ENCODE measurements around the gene SPACA1.
"Not testable (repeated sequence)": the region's sequence is repeated elsewhere in the genome, so short reads cannot be mapped to it uniquely, and the experiment has no call there.

The SPACA1 gene, protein sequence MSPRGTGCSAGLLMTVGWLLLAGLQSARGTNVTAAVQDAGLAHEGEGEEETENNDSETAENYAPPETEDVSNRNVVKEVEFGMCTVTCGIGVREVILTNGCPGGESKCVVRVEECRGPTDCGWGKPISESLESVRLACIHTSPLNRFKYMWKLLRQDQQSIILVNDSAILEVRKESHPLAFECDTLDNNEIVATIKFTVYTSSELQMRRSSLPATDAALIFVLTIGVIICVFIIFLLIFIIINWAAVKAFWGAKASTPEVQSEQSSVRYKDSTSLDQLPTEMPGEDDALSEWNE

DNA sequence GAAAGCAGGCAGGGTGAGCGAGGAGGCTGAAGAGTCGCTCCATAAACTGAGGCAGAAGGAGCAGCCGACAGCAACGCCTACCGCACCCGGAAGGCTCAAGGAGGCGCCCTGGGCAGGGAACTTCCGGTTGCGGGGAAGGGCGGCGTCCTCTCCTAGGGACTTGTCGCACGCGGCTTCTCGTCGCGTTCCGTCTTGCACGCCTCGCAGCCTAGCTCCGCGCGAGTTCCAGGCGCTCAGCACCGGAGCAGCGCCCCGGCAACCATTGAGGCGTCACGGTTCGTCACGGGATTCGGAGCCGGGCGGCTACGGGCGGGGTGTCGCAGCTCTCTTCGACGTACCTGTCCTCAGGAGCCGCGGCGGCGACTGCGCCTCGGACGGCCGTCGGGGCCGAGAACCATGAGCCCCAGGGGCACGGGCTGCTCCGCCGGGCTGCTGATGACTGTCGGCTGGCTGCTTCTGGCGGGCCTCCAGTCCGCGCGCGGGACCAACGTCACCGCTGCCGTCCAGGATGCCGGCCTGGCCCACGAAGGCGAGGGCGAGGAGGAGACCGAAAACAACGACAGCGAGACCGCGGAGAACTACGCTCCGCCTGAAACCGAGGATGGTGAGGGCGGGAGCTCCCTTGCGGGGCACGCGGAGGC is at the start of gene SPACA1:
Gene SPACA1 (plus strand): TSS at position 332 of the 641 bp plus-strand sequence. CDS start 65 bp downstream, at position 397.
- no peak for FAIRE-seq

DNA sequence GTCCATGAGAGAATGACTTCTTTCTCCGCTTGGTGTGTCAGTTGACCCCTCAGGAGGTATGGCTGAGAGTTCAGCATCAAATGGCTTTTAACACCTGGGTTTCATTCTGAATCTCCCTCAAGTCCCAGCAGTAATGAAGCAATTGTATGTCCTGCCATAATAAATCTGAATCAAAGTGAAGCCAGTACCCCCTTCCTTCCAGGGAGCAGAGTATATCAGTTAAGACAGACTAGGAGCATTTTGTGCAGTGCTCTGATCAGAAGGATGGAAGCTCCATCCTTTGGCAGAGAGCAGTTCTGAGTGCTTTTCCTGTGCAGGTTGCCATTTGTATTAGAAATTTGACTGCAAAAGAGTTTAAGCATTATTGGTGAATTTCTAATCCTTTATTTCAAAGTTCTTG is 46.9 kb upstream of the SPACA1 start:
- no peak for FAIRE-seq

DNA sequence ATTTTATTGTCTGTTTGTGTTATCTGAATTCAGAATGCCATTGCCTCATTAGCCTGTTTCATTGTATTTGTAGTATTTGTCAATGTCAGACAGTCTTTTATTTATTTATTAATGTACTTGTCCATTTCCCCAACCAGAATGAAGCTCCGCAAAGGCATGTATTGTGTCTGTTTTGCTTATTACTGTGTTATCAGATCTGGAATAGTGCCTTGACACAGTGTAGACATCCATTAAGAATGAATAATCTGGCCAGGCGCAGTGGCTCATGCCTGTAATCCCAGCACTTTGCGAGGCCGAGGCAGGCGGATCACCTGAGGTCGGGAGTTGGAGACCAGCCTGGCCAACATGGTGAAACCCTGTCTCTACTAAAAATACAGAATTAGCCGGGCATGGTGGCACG is 46.4 kb upstream of the SPACA1 start:
- not testable (repeated sequence) for FAIRE-seq

DNA sequence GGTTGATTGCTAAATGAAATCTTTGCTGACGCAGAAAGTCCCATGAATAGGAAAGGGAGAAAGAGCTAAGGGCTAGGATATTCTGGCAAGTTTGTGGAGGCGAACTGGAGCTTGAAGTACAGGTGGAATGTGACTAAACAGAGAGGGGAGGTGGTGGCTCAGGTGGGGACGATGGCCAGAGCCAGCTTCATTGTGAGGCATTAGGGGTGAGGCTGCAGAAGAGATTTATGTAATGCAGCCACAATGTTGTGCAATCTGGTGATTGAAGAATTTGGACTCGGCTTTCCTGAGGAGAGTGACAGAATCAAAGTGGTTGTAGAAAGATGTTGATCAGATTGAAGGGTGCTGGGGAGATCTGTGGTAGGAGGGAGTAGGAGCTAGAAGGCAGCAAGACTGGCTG is 42.9 kb upstream of the SPACA1 start:
- no peak for FAIRE-seq

DNA sequence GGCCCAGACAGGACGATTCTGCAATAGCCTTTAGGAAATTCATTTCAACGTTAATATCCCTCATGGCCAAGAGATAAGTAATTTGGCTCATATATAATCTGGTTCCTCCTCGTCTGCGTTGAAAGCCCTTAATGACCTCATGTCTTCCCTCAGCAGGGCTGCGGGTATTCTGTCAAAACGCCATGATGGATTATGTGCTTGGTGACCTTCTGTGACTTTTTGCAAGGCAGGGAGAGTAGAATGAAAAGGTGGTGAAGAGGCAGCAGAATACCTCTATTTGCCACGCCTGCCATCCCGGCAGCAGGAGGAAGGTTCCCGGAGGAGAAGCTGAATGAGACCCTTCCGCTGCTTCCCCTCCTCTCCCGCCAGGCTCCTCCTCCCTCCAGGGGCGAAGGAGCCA is 41.1 kb upstream of the SPACA1 start:
- no peak for FAIRE-seq

DNA sequence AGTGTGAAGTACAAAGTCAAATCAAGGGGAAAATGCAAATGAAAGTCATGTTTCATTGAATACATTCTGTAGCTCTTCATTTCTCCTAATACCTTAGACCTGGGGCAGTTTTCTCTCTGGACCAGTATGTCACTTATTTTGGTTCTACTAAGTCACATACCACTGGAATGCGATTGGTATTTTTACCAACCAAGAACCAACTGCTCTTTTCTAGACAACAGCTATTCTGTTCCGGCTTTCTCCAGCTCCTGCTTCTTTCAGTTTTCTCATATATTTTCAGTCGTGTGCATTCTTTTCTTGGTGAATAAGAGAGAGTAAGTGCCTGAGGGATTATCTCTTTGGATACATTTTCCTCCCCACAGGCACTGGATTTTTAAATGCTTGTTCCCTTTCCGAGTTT is 39.2 kb upstream of the SPACA1 start:
- FAIRE-seq: no peak

DNA sequence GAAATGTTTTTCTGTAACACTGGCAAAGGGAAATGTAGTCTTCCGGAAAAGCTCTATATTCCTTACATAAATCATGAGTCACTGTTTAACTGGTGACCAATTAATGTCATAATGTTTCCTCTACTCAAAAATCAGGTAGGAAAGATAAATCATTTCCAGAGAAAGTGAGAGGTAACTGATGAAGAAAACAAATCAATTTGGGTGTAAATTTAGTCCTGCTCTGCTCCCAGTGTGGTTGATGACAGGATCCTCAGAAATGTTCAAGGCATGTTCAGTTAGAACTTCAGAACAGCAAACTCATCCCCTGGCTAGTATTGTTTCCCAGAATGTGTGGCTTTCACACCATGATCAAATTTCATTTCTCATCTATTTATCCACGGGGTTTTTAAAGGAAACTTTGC is 38.8 kb upstream of the SPACA1 start:
- FAIRE-seq: no peak

DNA sequence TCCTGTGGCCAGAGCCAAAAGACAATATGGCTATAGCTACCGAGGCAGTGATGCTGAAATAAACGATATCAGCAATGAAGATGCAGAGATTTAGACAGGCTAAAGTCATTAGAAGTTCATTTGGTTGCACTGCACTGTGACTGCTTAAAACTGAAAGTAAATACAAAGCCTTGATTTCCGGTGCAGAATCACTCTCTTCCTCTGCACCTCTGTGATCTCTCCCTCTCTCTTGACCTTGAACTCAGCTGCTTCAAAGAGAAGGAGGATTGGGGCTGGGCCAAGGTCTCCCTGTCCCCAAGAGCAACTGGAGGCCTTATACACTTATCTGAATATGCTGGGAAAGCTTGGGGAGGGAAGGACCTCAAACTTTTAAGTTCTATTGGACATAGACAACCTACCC is 34.6 kb upstream of the SPACA1 start:
- no peak for FAIRE-seq

DNA sequence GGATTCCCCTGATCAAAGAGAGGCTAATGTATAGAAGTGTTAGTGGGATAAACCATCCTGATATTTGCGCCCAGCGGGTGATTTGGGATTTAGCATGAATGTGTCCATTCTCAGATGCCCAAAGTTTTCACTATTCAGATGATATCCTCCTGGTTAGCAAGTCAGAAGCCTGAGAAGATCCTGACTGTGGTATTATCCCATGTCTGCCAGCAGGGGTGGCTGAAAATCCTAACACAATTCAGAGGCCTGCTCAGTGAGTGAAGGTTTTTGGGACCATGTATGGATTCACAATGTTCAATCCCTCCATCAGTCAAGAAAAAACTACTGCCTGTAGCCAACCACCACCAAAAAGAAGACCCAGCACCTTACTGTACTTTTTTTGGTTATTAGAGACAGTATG is 34.1 kb upstream of the SPACA1 start:
- no peak for FAIRE-seq

DNA sequence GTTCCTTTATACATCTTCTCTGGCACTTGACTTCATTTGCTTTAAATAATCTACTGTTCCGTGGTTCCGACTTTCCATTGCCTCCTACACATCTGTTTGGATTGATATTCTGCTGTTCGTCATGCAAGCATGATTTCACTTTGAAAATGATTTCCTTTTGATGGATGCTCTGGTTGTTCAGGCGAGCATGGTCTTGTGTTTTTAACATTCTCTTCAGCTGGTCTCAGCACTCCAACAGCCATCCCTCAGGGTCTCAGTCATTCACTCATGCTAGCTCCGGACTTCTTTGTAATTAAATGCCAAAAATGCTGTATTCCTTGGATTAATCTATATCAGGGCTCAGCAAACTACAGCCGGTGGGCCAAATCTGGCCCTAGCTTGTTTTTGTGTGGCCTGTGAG is 27.2 kb upstream of the SPACA1 start:
- no peak for FAIRE-seq

DNA sequence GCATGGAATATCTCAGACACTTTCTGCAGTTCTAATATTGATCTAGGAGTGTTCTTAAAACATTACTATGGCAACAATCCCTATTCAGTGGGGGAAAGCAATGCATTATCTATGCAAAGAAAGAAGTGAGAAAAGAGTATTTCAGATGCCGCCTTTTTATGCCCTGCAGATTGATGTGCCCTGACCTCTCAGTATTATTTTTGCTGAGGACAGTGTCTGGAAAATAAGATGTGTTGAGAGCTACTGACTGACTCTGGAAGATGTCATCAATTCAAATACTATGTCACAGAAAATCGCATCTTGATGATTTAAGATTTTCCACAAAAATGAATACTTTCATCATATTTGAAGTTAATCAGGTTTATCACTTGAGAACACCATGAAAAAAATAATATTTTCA is 22.9 kb upstream of the SPACA1 start:
- no peak for FAIRE-seq

DNA sequence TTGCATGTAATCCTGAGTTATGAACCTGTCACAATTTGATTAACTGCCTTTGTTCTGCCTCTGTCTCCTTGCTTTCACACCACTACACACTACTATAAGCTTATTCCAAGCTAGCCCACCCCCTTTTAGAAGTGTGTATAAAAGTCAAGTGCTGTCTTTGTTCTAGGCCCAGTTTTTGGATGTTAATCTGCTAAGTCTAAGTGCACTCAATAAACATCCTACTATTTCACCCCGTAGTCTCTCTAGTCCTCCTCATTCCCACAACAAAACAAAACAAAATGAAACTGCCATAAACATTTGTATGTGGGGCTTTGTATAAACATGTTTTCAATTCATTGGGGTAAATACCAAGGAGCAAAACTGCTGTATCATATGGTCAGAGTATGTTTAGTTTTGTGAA is 16.1 kb upstream of the SPACA1 start:
- no peak for FAIRE-seq

DNA sequence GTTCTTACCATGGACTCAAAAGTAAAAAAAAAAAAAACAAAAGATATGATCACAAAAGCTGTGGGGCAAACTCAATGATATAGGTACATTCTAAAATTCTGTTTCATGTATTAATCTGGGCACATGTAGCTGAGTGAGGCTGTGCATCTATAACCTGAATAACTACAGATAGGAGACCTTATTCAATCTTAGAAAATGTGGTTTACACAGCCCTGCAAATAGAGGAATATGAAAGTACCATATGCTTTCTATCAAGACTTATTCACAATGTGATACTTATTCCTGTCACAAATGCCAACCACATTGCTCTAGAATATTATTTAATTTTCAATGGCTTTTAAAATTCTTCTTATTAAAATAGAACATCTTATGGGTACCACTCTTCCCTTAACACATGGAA is 3.1 kb upstream of the SPACA1 start:
- FAIRE-seq: no peak

DNA sequence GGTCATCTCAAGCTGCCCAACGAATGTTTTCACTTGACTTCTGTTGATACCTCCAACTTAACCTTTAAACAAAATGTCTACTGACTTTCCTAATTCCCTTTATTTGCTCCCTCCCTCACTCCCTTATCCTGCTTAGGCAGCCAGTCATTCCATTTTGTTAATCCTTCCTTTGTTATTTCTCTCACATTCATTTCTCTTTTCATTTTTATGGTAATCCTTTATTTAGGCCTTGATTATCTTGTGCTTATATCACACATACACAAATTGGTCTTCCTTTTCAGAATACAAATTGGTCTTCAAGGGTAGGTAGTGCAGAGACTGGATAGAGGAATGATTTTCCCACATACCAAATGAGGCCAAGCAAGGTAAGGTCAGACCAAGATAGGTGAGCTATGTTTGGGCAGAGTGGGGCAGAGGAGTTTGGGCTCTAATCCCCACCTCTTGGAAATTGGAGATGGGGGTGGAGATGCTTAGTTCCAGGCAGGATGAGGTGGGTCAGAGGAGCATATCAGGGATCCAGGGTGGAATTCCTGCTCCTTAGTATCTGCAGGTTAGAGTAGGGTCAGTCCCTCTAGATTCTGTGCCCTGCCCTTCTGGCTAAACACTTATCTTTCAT is 2.0 kb upstream of the SPACA1 start:
- FAIRE-seq: no peak

DNA sequence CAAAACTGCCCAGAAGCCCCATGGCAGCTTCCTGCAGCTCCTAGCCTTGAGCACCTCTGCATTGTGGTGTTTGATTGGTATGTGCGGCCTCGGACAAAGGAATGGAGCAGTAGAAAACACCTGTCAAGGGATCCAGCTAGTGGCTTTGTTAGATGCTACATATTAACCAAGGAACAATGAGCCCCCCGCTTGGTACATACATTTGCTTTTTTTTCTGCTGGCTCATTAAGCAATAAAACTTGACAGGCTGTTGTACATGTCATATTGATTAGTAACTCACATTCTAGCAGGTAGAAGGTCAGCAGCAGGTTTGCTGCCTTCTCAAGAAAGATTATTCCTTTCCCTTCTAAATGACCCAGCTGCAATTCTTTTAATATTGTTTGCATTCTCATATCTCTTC is 937 bp downstream of the SPACA1 start:
- FAIRE-seq: no peak

DNA sequence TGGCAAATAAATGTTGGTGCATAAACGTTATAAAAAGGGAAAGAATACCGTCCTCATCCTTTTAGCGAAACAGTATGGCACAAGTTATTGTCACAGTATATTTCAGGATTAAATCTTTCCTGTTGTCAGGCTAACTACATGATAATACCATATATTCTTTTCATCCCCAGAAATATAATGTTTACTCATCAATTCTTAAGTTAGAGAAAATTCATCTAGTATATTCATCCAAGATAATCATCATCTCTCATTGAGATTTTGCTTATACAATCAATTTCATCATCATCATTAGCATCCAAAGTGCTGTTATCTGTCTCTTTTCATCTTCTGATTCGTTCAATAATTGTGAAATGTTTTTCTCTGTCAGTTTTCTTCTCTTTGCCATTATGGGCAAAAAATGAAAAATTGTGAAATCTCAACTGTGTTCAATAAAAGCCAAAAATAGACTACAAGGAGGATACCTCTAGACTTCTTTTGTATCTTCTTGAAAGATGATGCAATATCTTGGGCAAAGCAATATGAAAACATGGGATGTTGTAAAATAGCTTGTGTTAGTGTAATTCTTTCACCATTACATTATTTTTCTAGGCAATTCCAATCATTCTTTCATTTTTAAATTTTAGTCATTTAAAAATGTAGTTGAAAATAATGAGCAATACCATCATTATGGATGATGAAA is 2.6 kb downstream of the SPACA1 start:
- no peak for FAIRE-seq

DNA sequence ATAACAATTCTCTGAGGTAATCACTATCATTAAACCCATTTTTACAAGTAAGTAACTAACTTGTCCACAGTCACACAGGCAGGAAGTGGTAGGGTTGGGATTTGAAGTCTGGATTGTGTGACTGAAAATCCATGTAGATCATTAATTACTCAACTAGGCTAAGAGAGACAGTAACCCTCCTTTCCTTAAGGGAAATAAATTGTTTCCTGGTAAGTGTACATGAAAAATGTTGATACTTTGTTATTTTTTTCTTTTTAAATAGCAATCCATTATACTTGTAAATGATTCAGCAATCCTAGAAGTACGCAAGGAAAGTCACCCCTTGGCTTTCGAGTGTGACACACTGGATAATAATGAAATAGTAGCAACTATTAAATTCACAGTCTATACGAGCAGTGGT is 11.6 kb downstream of the SPACA1 start:
- no peak for FAIRE-seq

DNA sequence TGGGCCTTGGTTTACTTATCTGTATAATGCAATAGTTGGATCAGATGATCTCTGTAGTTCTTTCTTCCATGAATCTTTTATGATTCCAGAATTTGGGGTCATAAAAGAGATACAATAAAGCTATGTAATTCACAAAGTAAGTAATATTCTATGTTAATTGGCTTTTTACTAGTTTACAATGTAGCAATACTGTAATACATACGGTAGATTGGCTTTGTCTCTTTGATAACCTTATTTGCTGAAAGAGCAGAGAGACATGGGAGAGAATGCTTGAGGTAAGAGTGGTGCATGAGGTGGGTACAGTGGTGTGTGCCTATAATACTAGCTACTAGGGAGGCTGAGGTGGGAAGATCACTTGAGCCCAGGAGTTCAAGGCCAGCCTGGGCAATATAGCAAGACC is 14.7 kb downstream of the SPACA1 start:
- no peak for FAIRE-seq

DNA sequence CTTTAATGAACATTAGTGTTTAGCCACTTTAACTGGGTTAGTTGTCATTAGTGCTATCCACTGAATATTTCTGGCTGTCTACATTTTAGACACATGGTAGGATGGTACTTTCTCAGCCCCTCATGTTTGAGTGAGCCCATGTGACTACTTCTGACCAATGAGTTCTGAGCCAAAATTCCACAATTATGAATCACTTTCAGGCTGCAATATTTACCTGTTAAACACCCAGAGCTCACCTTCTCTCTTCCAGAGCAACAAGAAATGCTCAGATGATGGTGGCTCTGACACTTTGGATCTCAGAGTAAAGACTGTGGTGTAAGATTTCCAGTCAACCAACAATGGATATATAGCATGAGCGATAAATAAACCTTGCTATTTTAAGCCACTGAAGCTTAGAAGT is 24.8 kb downstream of the SPACA1 start:
- FAIRE-seq: no peak

DNA sequence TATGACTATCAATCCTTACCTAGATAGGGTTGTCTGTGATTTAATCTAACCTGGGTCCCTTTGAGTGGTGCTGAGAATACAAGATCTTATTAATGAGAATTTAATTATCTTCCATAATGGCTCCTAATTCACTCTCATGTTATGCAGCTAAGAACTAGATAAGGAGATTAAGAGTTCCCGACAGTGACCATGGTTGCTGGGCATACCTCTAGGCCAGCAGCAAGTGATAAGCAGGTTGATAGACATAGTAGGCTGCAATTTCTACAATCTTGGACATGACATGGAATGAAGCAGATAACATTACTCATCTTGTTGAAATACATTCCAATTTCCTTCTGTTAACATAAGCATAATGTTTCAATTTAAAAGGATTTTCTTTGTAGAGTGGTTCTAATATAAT is 27.1 kb downstream of the SPACA1 start:
- no peak for FAIRE-seq

DNA sequence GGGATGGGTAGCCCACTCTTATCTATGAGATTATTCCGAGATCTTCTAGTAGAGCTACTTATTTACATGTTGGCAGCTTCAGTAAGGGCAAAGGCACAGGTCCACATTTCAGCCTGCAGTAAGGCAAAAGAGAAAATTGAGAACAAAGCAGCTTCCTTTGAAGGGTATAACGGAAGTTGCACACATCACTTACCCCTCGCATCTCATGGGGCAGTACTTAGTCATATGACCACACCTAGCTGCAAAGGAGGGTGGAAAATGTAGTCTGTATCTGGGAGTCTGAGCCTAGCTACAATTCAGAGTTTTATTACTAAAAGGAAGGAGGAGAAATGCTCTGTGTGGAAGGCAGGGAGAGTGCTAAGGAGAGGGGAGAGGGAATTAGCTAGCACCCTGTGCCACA is 29.7 kb downstream of the SPACA1 start:
- no peak for FAIRE-seq

DNA sequence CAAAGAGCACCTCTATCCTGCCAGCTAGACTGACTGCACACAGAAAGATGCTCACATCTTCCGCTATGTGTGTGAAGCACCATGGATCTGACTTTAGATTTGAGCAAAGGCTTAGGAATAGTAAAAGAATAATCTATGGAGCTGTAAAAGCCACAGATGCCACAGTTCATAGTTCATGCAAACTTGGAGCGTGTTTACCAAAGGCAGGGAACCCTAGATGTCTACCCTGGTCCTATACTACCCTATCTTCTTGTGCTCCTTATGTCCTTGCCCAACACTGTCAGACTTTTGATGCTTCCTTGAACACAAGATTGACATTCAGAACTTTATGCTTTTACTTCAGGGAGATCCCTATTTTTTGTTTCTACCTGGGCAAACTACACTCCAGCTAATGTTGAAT is 39.2 kb downstream of the SPACA1 start:
- FAIRE-seq: no peak

DNA sequence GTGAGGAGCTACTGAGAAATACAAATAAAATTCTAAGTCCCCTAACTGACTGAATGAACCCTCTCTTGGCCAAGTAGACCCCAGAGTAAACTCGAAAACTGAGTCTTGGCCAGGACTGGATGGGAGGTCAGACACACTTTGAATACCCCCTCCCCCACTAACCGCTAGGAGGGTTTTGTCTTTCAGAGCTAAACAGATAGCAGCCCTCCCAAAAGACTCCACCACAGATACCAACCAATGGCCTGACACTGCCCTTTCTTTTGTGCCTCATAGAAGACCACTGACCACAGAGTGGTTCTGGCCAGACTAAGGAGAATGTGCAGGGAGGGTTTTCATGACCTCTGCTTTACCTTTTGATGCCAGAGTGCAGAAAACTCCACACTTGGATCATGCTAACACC is 42.1 kb downstream of the SPACA1 start:
- no peak for FAIRE-seq

Data from endometrium (tissue), 2 donors.